Mesodermal cell (in vitro differentiated cells): Measurements from ENCODE around the gene PCBP3.

Experiments
- H3K27ac ChIP-seq: 2 replicates; pipeline ENCODE4 v1.7.0; 2013; ENCODE audit warnings: mild to moderate bottlenecking, low read depth, low read length, moderate library complexity; ENCODE audit not compliant: severe bottlenecking
- H3K36me3 ChIP-seq: 2 replicates; pipeline ENCODE4 v1.7.1; 2013; ENCODE audit warnings: mild to moderate bottlenecking, low read length, moderate library complexity; ENCODE audit not compliant: control insufficient read depth, insufficient read depth
- H3K4me1 ChIP-seq: one replicate; pipeline ENCODE4 v1.7.1; 2013; ENCODE audit warnings: mild to moderate bottlenecking, low read length; ENCODE audit not compliant: insufficient read depth, control insufficient read depth, poor library complexity, severe bottlenecking
- H3K4me3 ChIP-seq: 2 replicates; pipeline ENCODE4 v1.7.0; 2013; ENCODE audit warnings: low read length, control low read depth, mild to moderate bottlenecking; ENCODE audit not compliant: insufficient read depth, poor library complexity, severe bottlenecking; ENCODE audit errors: extremely low read depth
- H3K9me3 ChIP-seq: 2 replicates; pipeline ENCODE4 v1.7.1; 2013; ENCODE audit warnings: mild to moderate bottlenecking, low read length, moderate library complexity; ENCODE audit not compliant: control insufficient read depth
- WGBS, 2 experiments: methylation state at CpG; one replicate each; pipeline ENCODE4 v1.1.5; 2013; ENCODE audit warnings: missing lambda C conversion rate in 2 of 2; ENCODE audit not compliant: insufficient coverage in 2 of 2; 5-methylcytosine and 5-hydroxymethylcytosine counted together

Gene PCBP3

GRCh38 chr21:45736042-45736689 lies 92.6 kb downstream of the PCBP3 start:
- no peak overlapping the region for H3K27ac ChIP-seq
- WGBS, 2 experiments, result 88 to 93% methylated on average over 5 to 6 of the region's 10 CpGs
- H3K4me1 ChIP-seq, result no peaks in the 10 kb centered on the region
- no peaks in the 10 kb centered on the region for H3K9me3 ChIP-seq
- H3K4me3 ChIP-seq, result no peak overlapping the region
- no peaks in the 10 kb centered on the region for H3K36me3 ChIP-seq

DNA sequence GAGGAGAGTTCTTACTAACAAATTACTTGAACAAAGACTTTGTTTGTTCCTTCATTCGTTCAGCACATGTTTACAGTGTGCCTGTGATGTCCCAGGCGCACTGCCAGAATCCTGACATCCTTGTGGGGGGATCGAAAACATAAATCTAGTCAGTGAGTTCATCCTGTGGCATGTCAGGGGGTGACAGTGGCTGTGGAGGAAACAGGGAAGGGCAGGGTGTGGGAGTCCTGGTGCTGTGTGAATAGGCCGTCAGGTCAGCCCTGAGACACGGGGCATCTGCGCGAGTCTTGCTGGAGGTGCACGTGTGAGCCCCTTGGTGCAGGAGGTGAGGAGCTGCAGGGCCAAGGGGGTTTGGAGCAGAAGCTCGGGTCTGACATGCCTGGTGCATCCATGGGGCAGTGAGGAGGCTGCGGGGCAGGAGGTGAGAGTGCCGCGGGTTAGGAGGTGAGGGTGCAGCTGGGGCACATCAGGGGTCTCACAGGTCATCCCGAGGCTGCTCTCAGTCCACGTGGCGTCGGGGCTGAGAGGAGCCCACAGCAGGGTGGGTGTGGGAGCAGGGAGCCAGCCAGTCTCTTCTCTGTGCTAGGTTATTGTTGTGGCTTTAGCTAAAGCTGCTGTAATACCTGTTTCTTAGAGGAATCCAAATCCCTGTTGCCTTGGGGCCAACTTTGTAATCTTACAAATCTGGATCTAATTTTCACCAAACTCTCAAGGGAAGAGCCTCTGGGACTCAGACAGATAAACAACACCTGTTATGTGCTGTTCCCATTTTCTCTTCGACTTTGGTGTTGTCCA lies 93.4 kb downstream of the PCBP3 start:
- H3K27ac ChIP-seq, result no peak overlapping the region
- H3K36me3 ChIP-seq, result no peaks in the 10 kb centered on the region
- no peak overlapping the region for H3K4me3 ChIP-seq
- WGBS, 2 experiments, result 90 to 91% methylated on average over 14 to 17 of the region's 17 CpGs
- no peaks in the 10 kb centered on the region for H3K4me1 ChIP-seq
- no peaks in the 10 kb centered on the region for H3K9me3 ChIP-seq

DNA sequence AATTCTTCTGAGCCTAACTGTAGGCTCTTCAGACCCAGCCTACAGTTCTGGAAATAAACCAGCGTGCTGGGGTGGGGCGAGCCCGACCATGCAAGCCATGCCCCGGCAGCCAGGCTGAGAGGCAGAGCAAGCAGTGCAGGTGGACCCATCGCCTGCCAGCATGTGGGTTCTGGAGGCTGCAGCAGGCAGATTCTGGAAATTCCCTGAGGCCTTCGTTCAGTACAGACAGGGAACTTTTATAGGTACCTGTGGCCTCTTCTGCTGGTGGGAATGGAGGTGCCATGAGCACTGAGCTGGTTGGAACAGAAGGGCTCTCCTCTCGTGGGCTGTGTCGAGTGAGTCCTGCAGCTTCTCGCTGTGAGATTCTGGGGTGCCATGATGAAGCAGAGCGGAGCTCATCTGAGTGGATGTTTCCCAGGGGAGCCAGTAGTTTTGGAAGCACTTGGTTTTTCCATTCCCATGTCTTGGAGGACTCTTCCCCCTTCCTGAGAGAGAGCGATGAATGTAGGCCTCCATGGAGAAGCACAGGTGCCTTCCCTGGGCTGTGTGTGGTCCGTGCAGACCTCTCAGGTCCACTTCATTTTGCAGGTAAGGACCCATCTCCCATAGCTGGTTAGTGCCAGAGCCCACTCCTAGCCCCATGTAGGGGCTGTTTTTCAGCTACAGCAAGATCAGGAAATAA lies 94.1 kb downstream of the PCBP3 start:
- no peaks in the 10 kb centered on the region for H3K4me1 ChIP-seq
- no peak overlapping the region for H3K27ac ChIP-seq
- H3K36me3 ChIP-seq, result no peaks in the 10 kb centered on the region
- H3K9me3 ChIP-seq, result no peaks in the 10 kb centered on the region
- no peak overlapping the region for H3K4me3 ChIP-seq
- WGBS, 2 experiments, result 93 to 94% methylated on average over 10 to 11 of the region's 12 CpGs

- 89 to 93% methylated on average over 4 of the region's 5 CpGs for WGBS, 2 experiments
- Histone ChIP-seq H3K36me3 (no peaks in the 10 kb centered on the region), H3K27ac (no peak overlapping the region), H3K4me3 (no peak overlapping the region), H3K9me3 (no peaks in the 10 kb centered on the region), H3K4me1 (no peaks in the 10 kb centered on the region)
Observed at GRCh38 chr21:45739218-45740087, 95.9 kb downstream of the PCBP3 start.

GRCh38 chr21:45740088-45740440 lies 96.5 kb downstream of the PCBP3 start:
- no peak overlapping the region for H3K4me3 ChIP-seq
- no peak overlapping the region for H3K27ac ChIP-seq
- 90 to 93% methylated on average over 9 of the region's 9 CpGs for WGBS, 2 experiments
- no peaks in the 10 kb centered on the region for H3K9me3 ChIP-seq
- H3K4me1 ChIP-seq, result no peaks in the 10 kb centered on the region
- H3K36me3 ChIP-seq, result no peaks in the 10 kb centered on the region

- Histone ChIP-seq H3K27ac (no peak overlapping the region), H3K4me1 (no peaks in the 10 kb centered on the region), H3K4me3 (no peak overlapping the region), H3K36me3 (no peaks in the 10 kb centered on the region), H3K9me3 (no peaks in the 10 kb centered on the region)
- WGBS, 2 experiments, result 83 to 89% methylated on average over 8 to 11 of the region's 14 CpGs
Observed at GRCh38 chr21:45740491-45741357, 97.2 kb downstream of the PCBP3 start.

GRCh38 chr21:45741691-45742090 lies 98.2 kb downstream of the PCBP3 start:
- H3K9me3 ChIP-seq, result no peaks in the 10 kb centered on the region
- no peak overlapping the region for H3K27ac ChIP-seq
- 80 to 82% methylated on average over 5 to 6 of the region's 6 CpGs for WGBS, 2 experiments
- H3K4me1 ChIP-seq, result no peaks in the 10 kb centered on the region
- no peak overlapping the region for H3K4me3 ChIP-seq
- H3K36me3 ChIP-seq, result no peaks in the 10 kb centered on the region

DNA sequence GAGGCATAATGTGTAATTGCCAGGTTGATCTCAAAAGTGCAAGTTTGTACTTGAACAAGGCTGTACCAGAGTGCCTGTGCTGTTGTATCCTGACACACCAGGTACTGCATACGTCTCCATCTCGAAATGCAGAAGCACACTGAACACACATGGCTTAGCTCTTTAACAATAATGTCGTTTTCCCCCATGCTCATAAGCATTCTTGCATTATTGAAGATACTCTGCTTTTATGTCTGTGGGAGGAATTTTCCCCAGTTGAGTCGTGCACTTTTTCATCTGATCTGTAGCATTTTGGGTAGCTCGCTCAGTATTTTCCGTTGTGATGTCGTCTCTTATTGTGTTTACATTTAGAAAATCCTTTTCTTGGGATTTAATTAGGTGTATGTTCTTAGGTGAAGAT lies 98.7 kb downstream of the PCBP3 start:
- no peak overlapping the region for H3K27ac ChIP-seq
- no peak overlapping the region for H3K4me3 ChIP-seq
- WGBS, 2 experiments, result 90 to 93% methylated on average over 2 to 5 of the region's 7 CpGs
- no peaks in the 10 kb centered on the region for H3K9me3 ChIP-seq
- H3K4me1 ChIP-seq, result no peaks in the 10 kb centered on the region
- no peaks in the 10 kb centered on the region for H3K36me3 ChIP-seq

DNA sequence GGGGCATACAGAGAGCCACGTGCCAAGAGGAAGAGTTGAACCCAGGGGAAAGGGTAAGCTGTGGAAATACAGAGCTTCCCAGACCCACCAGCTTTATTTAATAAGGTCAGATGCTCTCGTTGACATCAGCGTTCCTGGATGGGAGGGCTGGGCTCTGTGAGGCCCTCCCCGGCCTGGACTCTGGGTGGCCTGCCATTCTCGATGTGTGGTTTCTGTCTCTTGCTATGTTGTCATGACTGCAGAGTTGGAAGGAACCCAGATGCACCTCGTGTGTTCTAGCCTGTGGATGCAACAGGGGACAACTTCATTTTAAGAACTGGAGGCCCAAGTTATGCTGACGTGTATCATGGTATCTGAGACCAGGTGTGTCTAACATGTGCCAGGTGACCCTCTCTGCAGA lies 101.7 kb downstream of the PCBP3 start:
- Histone ChIP-seq H3K27ac (no peak overlapping the region), H3K4me3 (no peak overlapping the region), H3K4me1 (no peaks in the 10 kb centered on the region), H3K9me3 (no peaks in the 10 kb centered on the region), H3K36me3 (no peaks in the 10 kb centered on the region)
- WGBS, 2 experiments, result 89 to 90% methylated on average over 5 to 7 of the region's 7 CpGs
